GM23338 (cell line): ENCODE data around the gene SYCE1L. TPM values are rescaled to one million over a fixed set of nuclear protein-coding genes. Genes with fewer than 3 reads are reported as not detected.

Experiments
- ATAC-seq: fragments of 200-7000 bp; cut with Tn5 transposase; 3 replicates; pipeline ENCODE4 v1.9.1; 2020
- DNase-seq: peaks from one replicate; pipeline ENCODE4 v3.0.0-alpha.2; 2015; ENCODE audit warnings: low spot score
- H2AFZ ChIP-seq: fragments of 200-600 bp; sonication (generic); 2 replicates; pipeline ENCODE4 v1.8.0; 2016; ENCODE audit warnings: antibody characterized with exemption, mild to moderate bottlenecking, moderate library complexity
- H3F3A ChIP-seq: fragments of 200-600 bp; sonication (generic); replicated peaks from 2 replicates; pipeline ENCODE4 v1.8.0; 2017; ENCODE audit warnings: antibody characterized with exemption, mixed run types, low read depth
- H3K27ac ChIP-seq: fragments of 200-600 bp; sonication (generic); 2 replicates; pipeline ENCODE4 v1.6.1; 2016; ENCODE audit warnings: low read depth
- H3K27me3 ChIP-seq: fragments of 200-600 bp; sonication (generic); 2 replicates; pipeline ENCODE4 v1.8.0; 2016; ENCODE audit warnings: mild to moderate bottlenecking, mixed run types, moderate library complexity; ENCODE audit not compliant: insufficient read depth
- H3K36me3 ChIP-seq: fragments of 200-600 bp; sonication (generic); 2 replicates; pipeline ENCODE4 v1.8.0; 2016; ENCODE audit warnings: mild to moderate bottlenecking; ENCODE audit not compliant: insufficient read depth
- H3K4me1 ChIP-seq: fragments of 200-600 bp; sonication (generic); 2 replicates; pipeline ENCODE4 v1.8.0; 2016; ENCODE audit warnings: mild to moderate bottlenecking, moderate library complexity; ENCODE audit not compliant: insufficient read depth
- H3K4me2 ChIP-seq: fragments of 200-600 bp; sonication (generic); 2 replicates; pipeline ENCODE4 v1.7.1; 2017; ENCODE audit warnings: mixed run types
- H3K4me3 ChIP-seq: fragments of 200-600 bp; sonication (generic); 2 replicates; pipeline ENCODE4 v1.6.1; 2016; ENCODE audit warnings: mixed run types
- H3K79me2 ChIP-seq: fragments of 200-600 bp; sonication (generic); replicated peaks from 2 replicates; pipeline ENCODE4 v1.8.0; 2017; ENCODE audit warnings: mild to moderate bottlenecking; ENCODE audit not compliant: insufficient read depth
- H3K9me2 ChIP-seq: fragments of 200-600 bp; sonication (generic); 2 replicates; pipeline ENCODE4 v1.8.0; 2017; ENCODE audit not compliant: insufficient read depth
- H4K20me1 ChIP-seq: fragments of 200-600 bp; sonication (generic); replicated peaks from 2 replicates; pipeline ENCODE4 v1.8.0; 2017; ENCODE audit warnings: mild to moderate bottlenecking; ENCODE audit not compliant: insufficient read depth
- H3K27ac Mint-ChIP-seq: 2 replicates; pipeline ENCODE4 v1.8.0; 2020; ENCODE audit warnings: inconsistent platforms, mild to moderate bottlenecking, moderate library complexity, mixed read lengths
- H3K27me3 Mint-ChIP-seq: 3 replicates; pipeline ENCODE4 v1.8.0; 2022; ENCODE audit warnings: low read depth, mild to moderate bottlenecking, moderate library complexity, mixed read lengths, inconsistent platforms; ENCODE audit not compliant: insufficient read depth, poor library complexity
- H3K36me3 Mint-ChIP-seq: 3 replicates; pipeline ENCODE4 v1.8.0; 2021; ENCODE audit warnings: low read depth, mild to moderate bottlenecking, inconsistent platforms, moderate library complexity, mixed read lengths
- H3K4me1 Mint-ChIP-seq: 3 replicates; pipeline ENCODE4 v1.8.0; 2020; ENCODE audit warnings: mild to moderate bottlenecking, inconsistent platforms, mixed read lengths
- H3K4me3 Mint-ChIP-seq: 3 replicates; pipeline ENCODE4 v1.8.0; 2021; ENCODE audit warnings: moderate library complexity, mild to moderate bottlenecking, inconsistent platforms, mixed read lengths
- H3K9me3 Mint-ChIP-seq: 3 replicates; pipeline ENCODE4 v1.8.0; 2020; ENCODE audit warnings: moderate library complexity, mild to moderate bottlenecking, inconsistent platforms, mixed read lengths
- CREB1 ChIP-seq: fragments of 250-450 bp; sonication (Bioruptor Pico); IDR thresholded peaks from 2 replicates; pipeline ENCODE4 v1.5.0; 2020; ENCODE audit warnings: low read depth, mild to moderate bottlenecking, moderate library complexity
- CTCF ChIP-seq, 2 experiments: fragments of 200-600 bp in 1 of 2; sonication (generic) in 1 of 2; conservative IDR thresholded peaks; 2 replicates each; pipeline versions ENCODE4 v1.5.1 to v1.6.1; 2016 to 2017; ENCODE audit warnings: antibody characterized with exemption in 2 of 2, low read depth in 2 of 2, mild to moderate bottlenecking in 2 of 2, moderate library complexity in 1 of 2
- EZH2 ChIP-seq: fragments of 200-600 bp; sonication (generic); IDR thresholded peaks from one replicate; pipeline ENCODE4 v1.8.0; 2017; ENCODE audit warnings: antibody characterized with exemption, mild to moderate bottlenecking, low read depth; ENCODE audit not compliant: unreplicated experiment
- JUNB ChIP-seq: IDR thresholded peaks from one replicate; pipeline ENCODE4 v1.6.1; 2016; ENCODE audit warnings: antibody characterized with exemption; ENCODE audit not compliant: unreplicated experiment
- NANOG ChIP-seq: IDR thresholded peaks from 2 replicates; pipeline ENCODE4 v1.6.1; 2016; ENCODE audit warnings: antibody characterized with exemption, borderline replicate concordance
- REST ChIP-seq: IDR thresholded peaks from one replicate; pipeline ENCODE4 v1.6.1; 2018; ENCODE audit warnings: antibody characterized with exemption; ENCODE audit not compliant: unreplicated experiment
- STAT1 ChIP-seq: IDR thresholded peaks from one replicate; pipeline ENCODE4 v1.6.1; 2016; ENCODE audit warnings: antibody characterized with exemption; ENCODE audit not compliant: unreplicated experiment
- ZNF331 ChIP-seq: fragments of 250-450 bp; sonication (Bioruptor Pico); IDR thresholded peaks from 2 replicates; pipeline ENCODE4 v1.5.0; 2020; ENCODE audit warnings: low read depth, mild to moderate bottlenecking, moderate library complexity
- ZNF462 ChIP-seq: fragments of 250-450 bp; sonication (Bioruptor Pico); IDR thresholded peaks from 2 replicates; pipeline ENCODE4 v1.5.0; 2020; ENCODE audit warnings: mild to moderate bottlenecking, moderate library complexity
- polyA plus RNA-seq: library from polyadenylated mRNA; unstranded; fragments of >200 nt; fragmentation: Nextera tagmentation; extraction: Ambion mirVana; gene quantifications from 2 replicates; pipeline ENCODE4 v1.2.1, GENCODE V29; 2016
- total RNA-seq: library from RNA; depleted of rRNA; stranded (reverse); fragments of >200 nt; shearing (Covaris generic); gene quantifications from 2 replicates; pipeline ENCODE4 v1.2.3, GENCODE V29; 2014

Gene SYCE1L
- total and polyA plus RNA-seq, 2 experiments from 2014 or later: 3.9 to 5.9 TPM

- H3K79me2 ChIP-seq: no peaks in the 10 kb centered on the region
- H3K27me3 ChIP-seq: no peaks in the 10 kb centered on the region
- Mint-ChIP-seq H3K9me3 (peaks cover 3% of the 10 kb centered on the region), H3K4me1 (no peaks in the 10 kb centered on the region), H3K4me3 (no peak overlapping the region), H3K27ac (no peak overlapping the region), H3K36me3 (no peaks in the 10 kb centered on the region), H3K27me3 (no peaks in the 10 kb centered on the region)
- H3F3A ChIP-seq: no peaks in the 10 kb centered on the region
- H3K4me1 ChIP-seq: no peaks in the 10 kb centered on the region
- TF ChIP-seq NANOG: no peak
- no peak for TF ChIP-seq CREB1 (CRISPR knock-in tag)
- peak; percentile 82 to 85 for TF ChIP-seq CTCF (conservative IDR thresholded peaks at IDR 0.05; ENCODE audit: low read depth in 2 of 2)
- H3K36me3 ChIP-seq: no peaks in the 10 kb centered on the region
- H3K4me2 ChIP-seq: no peak overlapping the region
- no peaks in the 10 kb centered on the region for H3K9me2 ChIP-seq
- no peak overlapping the region for H2AFZ ChIP-seq
- ATAC-seq: peak; percentile 71
- no peak overlapping the region for H3K27ac ChIP-seq
- H3K4me3 ChIP-seq: no peak overlapping the region
- peak; percentile 82 for DNase-seq
- no peaks in the 10 kb centered on the region for H4K20me1 ChIP-seq
Measured at GRCh38 chr16:77171745-77172635, 27.2 kb upstream of the SYCE1L start.

GRCh38 chr16:77172951-77173350, 26.3 kb upstream of the SYCE1L start:
- H3K4me3 Mint-ChIP-seq: no peak overlapping the region
- Histone ChIP-seq H3K79me2 (no peaks in the 10 kb centered on the region), H3K4me2 (no peak overlapping the region), H3K36me3 (no peaks in the 10 kb centered on the region), H3K9me2 (no peaks in the 10 kb centered on the region), H3F3A (no peaks in the 10 kb centered on the region), H3K27me3 (no peaks in the 10 kb centered on the region), H2AFZ (no peak overlapping the region), H3K4me3 (no peak overlapping the region), H3K4me1 (no peaks in the 10 kb centered on the region), H4K20me1 (no peaks in the 10 kb centered on the region), H3K27ac (no peak overlapping the region)
- H3K27me3 Mint-ChIP-seq: no peaks in the 10 kb centered on the region
- no peak overlapping the region for H3K27ac Mint-ChIP-seq
- no peaks in the 10 kb centered on the region for H3K4me1 Mint-ChIP-seq
- H3K9me3 Mint-ChIP-seq: no peaks in the 10 kb centered on the region; the same call in none of the 3 replicates
- no peak for DNase-seq
- H3K36me3 Mint-ChIP-seq: no peaks in the 10 kb centered on the region
- ATAC-seq: no peak
- TF ChIP-seq STAT1 (no peak), ZNF331 (no peak), CREB1 (CRISPR knock-in tag) (no peak), REST (no peak), EZH2 (no peak), NANOG (no peak), JUNB (no peak), ZNF462 (CRISPR knock-in tag) (no peak)
